IPS-15b (cell line): ENCODE measurements around the gene SKIC2.
"Not testable (repeated sequence)": the region's sequence is repeated elsewhere in the genome, so short reads cannot be mapped to it uniquely, and the experiment has no call there.

ENCODE experiments used
- H3K27me3 ChIP-seq: one replicate; pipeline ENCODE4 v1.6.1; 2013; ENCODE audit warnings: low read length; ENCODE audit not compliant: control insufficient read depth, insufficient read depth
- H3K36me3 ChIP-seq: one replicate; pipeline ENCODE4 v1.6.1; 2013; ENCODE audit warnings: low read length; ENCODE audit not compliant: control insufficient read depth, insufficient read depth
- H3K4me1 ChIP-seq: one replicate; pipeline ENCODE4 v1.6.1; 2013; ENCODE audit warnings: mild to moderate bottlenecking, low read length; ENCODE audit not compliant: control insufficient read depth, insufficient read depth
- H3K4me3 ChIP-seq: one replicate; pipeline ENCODE4 v1.5.1; 2013; ENCODE audit warnings: low read depth, low read length
- H3K9ac ChIP-seq: one replicate; pipeline ENCODE4 v1.6.1; 2013; ENCODE audit warnings: low read depth, mild to moderate bottlenecking, low read length
- H3K9me3 ChIP-seq: one replicate; pipeline ENCODE4 v1.6.1; 2013; ENCODE audit warnings: mild to moderate bottlenecking, low read length; ENCODE audit not compliant: control insufficient read depth, insufficient read depth

Gene SKIC2

GRCh38 chr6:31958741-31959739 lies at the start of gene SKIC2, which contains the start of gene NELFE:
TSS of gene SKIC2 (plus strand) at chr6:31959175. CDS start at chr6:31959193, 18 bp downstream.
TSS of gene NELFE (minus strand) at chr6:31958971. CDS start at chr6:31958446, 525 bp downstream.
- Histone ChIP-seq H3K36me3 (peaks cover 46% of the 10 kb centered on the region), H3K9me3 (no peaks in the 10 kb centered on the region), H3K4me3 (peak within 1 kb of the TSS; percentile 92), H3K9ac (peak within 1 kb of the TSS; percentile 87), H3K27me3 (no peaks in the 10 kb centered on the region), H3K4me1 (no peaks in the 10 kb centered on the region)

- H3K4me1 ChIP-seq = peaks cover 10% of the 10 kb centered on the region
- H3K9ac ChIP-seq, H3K4me3 ChIP-seq, H3K36me3 ChIP-seq, H3K27me3 ChIP-seq, H3K9me3 ChIP-seq: not testable (repeated sequence)
Measured at GRCh38 chr6:31909298-31909697, 49.7 kb upstream of the SKIC2 start.

- no peaks in the 10 kb centered on the region for H3K9me3 ChIP-seq
- H3K9ac ChIP-seq = no peak overlapping the region
- no peak overlapping the region for H3K4me3 ChIP-seq
- H3K36me3 ChIP-seq = no peaks in the 10 kb centered on the region
- H3K4me1 ChIP-seq = no peaks in the 10 kb centered on the region
- H3K27me3 ChIP-seq = no peaks in the 10 kb centered on the region
Measured at GRCh38 chr6:31911826-31912585, 47.0 kb upstream of the SKIC2 start.

- H3K9ac ChIP-seq = no peak overlapping the region
- no peaks in the 10 kb centered on the region for H3K27me3 ChIP-seq
- H3K36me3 ChIP-seq = no peaks in the 10 kb centered on the region
- no peaks in the 10 kb centered on the region for H3K9me3 ChIP-seq
- H3K4me1 ChIP-seq = no peaks in the 10 kb centered on the region
- no peak overlapping the region for H3K4me3 ChIP-seq
Measured at GRCh38 chr6:31915351-31915750, 43.6 kb upstream of the SKIC2 start.

GRCh38 chr6:31915756-31916155 lies 43.2 kb upstream of the SKIC2 start:
- H3K9ac ChIP-seq = no peak overlapping the region
- H3K4me3 ChIP-seq = no peak overlapping the region
- H3K9me3 ChIP-seq = no peaks in the 10 kb centered on the region
- no peaks in the 10 kb centered on the region for H3K27me3 ChIP-seq
- H3K36me3 ChIP-seq = no peaks in the 10 kb centered on the region
- H3K4me1 ChIP-seq = no peaks in the 10 kb centered on the region

GRCh38 chr6:31918069-31918720 lies 40.8 kb upstream of the SKIC2 start:
- H3K27me3 ChIP-seq = no peaks in the 10 kb centered on the region
- no peaks in the 10 kb centered on the region for H3K9me3 ChIP-seq
- no peaks in the 10 kb centered on the region for H3K36me3 ChIP-seq
- H3K4me3 ChIP-seq = no peak overlapping the region
- no peaks in the 10 kb centered on the region for H3K4me1 ChIP-seq
- no peak overlapping the region for H3K9ac ChIP-seq

- Histone ChIP-seq H3K4me3 (no peak overlapping the region), H3K36me3 (no peaks in the 10 kb centered on the region), H3K9ac (no peak overlapping the region), H3K9me3 (no peaks in the 10 kb centered on the region), H3K4me1 (no peaks in the 10 kb centered on the region), H3K27me3 (no peaks in the 10 kb centered on the region)
Measured at GRCh38 chr6:31919624-31920303, 39.2 kb upstream of the SKIC2 start.

GRCh38 chr6:31920811-31921210 lies 38.2 kb upstream of the SKIC2 start:
- no peaks in the 10 kb centered on the region for H3K9me3 ChIP-seq
- H3K9ac ChIP-seq = no peak overlapping the region
- H3K4me3 ChIP-seq = no peak overlapping the region
- H3K27me3 ChIP-seq = no peaks in the 10 kb centered on the region
- H3K4me1 ChIP-seq = no peaks in the 10 kb centered on the region
- no peaks in the 10 kb centered on the region for H3K36me3 ChIP-seq

- Histone ChIP-seq H3K4me3 (no peak overlapping the region), H3K9ac (no peak overlapping the region), H3K36me3 (no peaks in the 10 kb centered on the region), H3K27me3 (no peaks in the 10 kb centered on the region), H3K9me3 (no peaks in the 10 kb centered on the region), H3K4me1 (no peaks in the 10 kb centered on the region)
Measured at GRCh38 chr6:31922942-31923341, 36.0 kb upstream of the SKIC2 start.

GRCh38 chr6:31927242-31927862 lies 31.6 kb upstream of the SKIC2 start, which contains the start of gene C2:
TSS of gene C2 (plus strand) at chr6:31927717. CDS start at chr6:31927753, 36 bp downstream.
- Histone ChIP-seq H3K4me3 (no peak within 1 kb of the TSS), H3K36me3 (no peaks in the 10 kb centered on the region), H3K9me3 (no peaks in the 10 kb centered on the region), H3K4me1 (no peaks in the 10 kb centered on the region), H3K9ac (peak within 1 kb of the TSS; percentile 24), H3K27me3 (no peaks in the 10 kb centered on the region)
